Uterus (tissue), 4 donors: Measurements from ENCODE around the gene PPP2R2B. TPM values are rescaled to one million over a fixed set of nuclear protein-coding genes. Genes with fewer than 3 reads are reported as not detected.

Experiments used
- DNase-seq, 2 donors: peaks; one replicate each; pipeline ENCODE4 v3.0.0-alpha.2; 2019 to 2020
- H3K27ac ChIP-seq, 2 donors: fragments of 200-600 bp; sonication (generic); 1 replicate in 1 of 2; 2 replicates in 1 of 2; pipeline ENCODE4 v1.5.1; 2016 to 2018
- H3K27me3 ChIP-seq, 2 donors: fragments of 200-600 bp; sonication (generic); one replicate each; pipeline ENCODE4 v1.5.1; 2018 to 2019; ENCODE audit warnings: control low read depth in 1 of 2
- H3K36me3 ChIP-seq, 2 donors: fragments of 200-600 bp; sonication (generic); one replicate each; pipeline ENCODE4 v1.5.1; 2019; ENCODE audit warnings: control low read depth in 1 of 2
- H3K4me1 ChIP-seq, 2 donors: fragments of 200-600 bp; sonication (generic); one replicate each; pipeline ENCODE4 v1.5.1; 2018 to 2019; ENCODE audit warnings: control low read depth in 1 of 2
- H3K4me3 ChIP-seq, 2 donors: fragments of 200-600 bp; sonication (generic); 1 replicate in 1 of 2; 2 replicates in 1 of 2; pipeline ENCODE4 v1.5.1; 2018 to 2019; ENCODE audit warnings: mild to moderate bottlenecking in 1 of 2
- H3K9me3 ChIP-seq, 2 donors: fragments of 200-600 bp; sonication (generic); one replicate each; pipeline ENCODE4 v1.5.1; 2019; ENCODE audit warnings: control low read depth in 1 of 2
- CTCF ChIP-seq, 4 experiments: fragments of 200-600 bp in 2 of 4; fragments of 450-650 bp in 2 of 4; sonication (generic) in 2 of 4; IDR thresholded peaks; one replicate each; pipeline ENCODE4 v1.5.1; 2016 to 2019; ENCODE audit warnings: antibody characterized with exemption in 4 of 4, mild to moderate bottlenecking in 2 of 4, moderate library complexity in 1 of 4
- POLR2A ChIP-seq, 2 donors: fragments of 450-650 bp; IDR thresholded peaks; one replicate each; pipeline ENCODE4 v1.6.1; 2016; ENCODE audit warnings: antibody characterized with exemption in 2 of 2, mild to moderate bottlenecking in 1 of 2, moderate library complexity in 1 of 2
- intact Hi-C: fragments of 100-400 bp; cut with DNase I; formaldehyde crosslinking; loops from one replicate; pipeline ENCODE4 v1.15.1; 2023; ENCODE audit warnings: low total_unique reads
- total RNA-seq, 4 donors: library from RNA; depleted of rRNA in 3 of 4; stranded (reverse); fragments of >200 nt in 3 of 4; gene quantifications; one replicate each; pipeline versions ENCODE4 v1.1.0 to v1.2.4, GENCODE V29; 2014 to 2023
- donor health status: DM: yes; HTN: yes; CAD: no.

Gene PPP2R2B
- total RNA-seq, 4 donors from 2014 or later = 0.26 to 14.8 (median 2.0) TPM; not detected in 1

- intact Hi-C loops = no loop called here
- no peak overlapping the region for H3K27ac ChIP-seq
- H3K4me1 ChIP-seq = no peaks in the 10 kb centered on the region
- H3K27me3 ChIP-seq = no peaks in the 10 kb centered on the region
- no peaks in the 10 kb centered on the region for H3K9me3 ChIP-seq
- H3K36me3 ChIP-seq = no peaks in the 10 kb centered on the region
- DNase-seq = no peak
- no peak overlapping the region for H3K4me3 ChIP-seq
- TF ChIP-seq POLR2A (IDR thresholded peaks at IDR 0.05) (no peak), CTCF (IDR thresholded peaks at IDR 0.05) (no peak)
These were observed 196.9 kb downstream of the PPP2R2B start for GRCh38 chr5:146681585-146682105.

GRCh38 chr5:146680846-146681584 is 197.5 kb downstream of the PPP2R2B start:
- no peak overlapping the region for H3K4me3 ChIP-seq
- H3K4me1 ChIP-seq = no peaks in the 10 kb centered on the region
- TF ChIP-seq POLR2A (IDR thresholded peaks at IDR 0.05) (no peak), CTCF (IDR thresholded peaks at IDR 0.05) (no peak)
- intact Hi-C loops = no loop called here
- H3K27me3 ChIP-seq = no peaks in the 10 kb centered on the region
- no peaks in the 10 kb centered on the region for H3K36me3 ChIP-seq
- H3K9me3 ChIP-seq = no peaks in the 10 kb centered on the region
- H3K27ac ChIP-seq = no peak overlapping the region
- DNase-seq = no peak

- Histone ChIP-seq H3K4me3 (no peak overlapping the region), H3K4me1 (no peaks in the 10 kb centered on the region), H3K27ac (no peak overlapping the region), H3K36me3 (no peaks in the 10 kb centered on the region), H3K27me3 (no peaks in the 10 kb centered on the region), H3K9me3 (no peaks in the 10 kb centered on the region)
- DNase-seq = no peak
- TF ChIP-seq POLR2A (IDR thresholded peaks at IDR 0.05) (no peak), CTCF (IDR thresholded peaks at IDR 0.05) (no peak)
- intact Hi-C loops = no loop called here
These were observed 202.9 kb downstream of the PPP2R2B start for GRCh38 chr5:146675636-146676035.

- Histone ChIP-seq H3K4me3 (no peak overlapping the region), H3K27ac (no peak overlapping the region), H3K4me1 (no peaks in the 10 kb centered on the region), H3K27me3 (no peaks in the 10 kb centered on the region), H3K36me3 (no peaks in the 10 kb centered on the region), H3K9me3 (no peaks in the 10 kb centered on the region)
- no peak for TF ChIP-seq CTCF (IDR thresholded peaks at IDR 0.05)
- no peak for TF ChIP-seq POLR2A (IDR thresholded peaks at IDR 0.05)
- no peak for DNase-seq
- intact Hi-C loops = no loop called here
These were observed 205.7 kb downstream of the PPP2R2B start for GRCh38 chr5:146672866-146673265.

- no peak overlapping the region for H3K27ac ChIP-seq
These were observed 206.8 kb downstream of the PPP2R2B start for GRCh38 chr5:146671561-146672295.

More at GRCh38 chr5:146671561-146672295, 206.8 kb downstream of the PPP2R2B start:
- no peak for DNase-seq
- H3K36me3 ChIP-seq = no peaks in the 10 kb centered on the region
- no peaks in the 10 kb centered on the region for H3K27me3 ChIP-seq
- H3K4me3 ChIP-seq = no peak overlapping the region
- no peaks in the 10 kb centered on the region for H3K9me3 ChIP-seq
- no peaks in the 10 kb centered on the region for H3K4me1 ChIP-seq
- intact Hi-C loops = no loop called here
- TF ChIP-seq CTCF (IDR thresholded peaks at IDR 0.05) = no peak
- no peak for TF ChIP-seq POLR2A (IDR thresholded peaks at IDR 0.05)
